HFF-Myc (cell line): ENCODE measurements around the gene PRKCG.

ENCODE experiments used
- DNase-seq: peaks from one replicate; pipeline ENCODE4 v3.0.0-alpha.2; 2011; ENCODE audit warnings: low read depth; ENCODE audit errors: extremely low read depth
- H3K4me3 ChIP-seq: replicated peaks from 2 replicates; pipeline ENCODE4 v1.5.1; 2011; ENCODE audit warnings: low read depth, mild to moderate bottlenecking, control low read depth, low read length
- CTCF ChIP-seq: IDR thresholded peaks from 2 replicates; pipeline ENCODE4 v1.5.1; 2012; ENCODE audit warnings: mild to moderate bottlenecking, low read depth, low read length, control low read depth; ENCODE audit errors: missing control alignments

PRKCG gene

GRCh38 chr19:53892981-53893325 lies 11.0 kb downstream of the PRKCG start:
- DNase-seq = no peak
- TF ChIP-seq CTCF = no peak
- H3K4me3 ChIP-seq = no peak overlapping the region

GRCh38 chr19:53894707-53895106 lies 12.7 kb downstream of the PRKCG start:
- no peak for DNase-seq
- H3K4me3 ChIP-seq = no peak overlapping the region
- no peak for TF ChIP-seq CTCF

- TF ChIP-seq CTCF = no peak
- H3K4me3 ChIP-seq = no peak overlapping the region
- DNase-seq = no peak
These were observed 14.7 kb downstream of the PRKCG start for GRCh38 chr19:53896682-53897081.

- no peak for TF ChIP-seq CTCF
- no peak for DNase-seq
- H3K4me3 ChIP-seq = no peak overlapping the region
These were observed 15.5 kb downstream of the PRKCG start for GRCh38 chr19:53897459-53897858.

- no peak for TF ChIP-seq CTCF
- no peak for DNase-seq
- H3K4me3 ChIP-seq = no peak overlapping the region
These were observed 16.2 kb downstream of the PRKCG start for GRCh38 chr19:53898166-53898565.

GRCh38 chr19:53898636-53899341 lies 16.8 kb downstream of the PRKCG start:
- TF ChIP-seq CTCF = no peak
- no peak overlapping the region for H3K4me3 ChIP-seq
- DNase-seq = no peak

- no peak for TF ChIP-seq CTCF
- H3K4me3 ChIP-seq = no peak overlapping the region
- DNase-seq = no peak
These were observed 18.3 kb downstream of the PRKCG start for GRCh38 chr19:53900191-53900860.
